Neural progenitor cell (in vitro differentiated cells): Measurements from ENCODE around the gene SYNPR. TPM values are rescaled to one million over a fixed set of nuclear protein-coding genes. Genes with fewer than 3 reads are reported as not detected.
"Not testable (repeated sequence)": the region's sequence is repeated elsewhere in the genome, so short reads cannot be mapped to it uniquely, and the experiment has no call there.

Source experiments
- DNase-seq: peaks from one replicate; pipeline ENCODE4 v3.0.0-alpha.2; 2016; ENCODE audit warnings: low spot score
- H2AFZ ChIP-seq: fragments of 200-600 bp; sonication (generic); replicated peaks from 2 replicates; pipeline ENCODE4 v1.6.1; 2016; ENCODE audit warnings: antibody characterized with exemption
- H3F3A ChIP-seq: fragments of 200-600 bp; sonication (generic); 2 replicates; pipeline ENCODE4 v1.6.1; 2016; ENCODE audit warnings: antibody characterized with exemption, low read depth
- H3K27ac ChIP-seq: fragments of 200-600 bp; sonication (generic); 2 replicates; pipeline ENCODE4 v1.5.1; 2016; ENCODE audit warnings: mild to moderate bottlenecking
- H3K27me3 ChIP-seq: fragments of 200-600 bp; sonication (generic); 2 replicates; pipeline ENCODE4 v1.6.1; 2016; ENCODE audit warnings: mild to moderate bottlenecking, moderate library complexity
- H3K36me3 ChIP-seq: fragments of 200-600 bp; sonication (generic); 2 replicates; pipeline ENCODE4 v1.5.1; 2016
- H3K4me1 ChIP-seq: fragments of 200-600 bp; sonication (generic); 2 replicates; pipeline ENCODE4 v1.6.1; 2016; ENCODE audit warnings: mixed run types
- H3K4me2 ChIP-seq: fragments of 200-600 bp; sonication (generic); 2 replicates; pipeline ENCODE4 v1.6.1; 2016
- H3K4me3 ChIP-seq: fragments of 200-600 bp; sonication (generic); 2 replicates; pipeline ENCODE4 v1.5.1; 2016
- H3K79me2 ChIP-seq: fragments of 200-600 bp; sonication (generic); 2 replicates; pipeline ENCODE4 v1.6.1; 2016; ENCODE audit warnings: low read depth
- H3K9ac ChIP-seq: fragments of 200-600 bp; sonication (generic); 2 replicates; pipeline ENCODE4 v1.6.1; 2016
- H3K9me3 ChIP-seq: fragments of 200-600 bp; sonication (generic); 2 replicates; pipeline ENCODE4 v1.5.1; 2016; ENCODE audit warnings: low read depth
- H4K20me1 ChIP-seq: fragments of 200-600 bp; sonication (generic); 2 replicates; pipeline ENCODE4 v1.6.1; 2016; ENCODE audit warnings: low read depth
- H3K27ac Mint-ChIP-seq: 3 replicates; pipeline ENCODE4 v1.8.0; 2021; ENCODE audit warnings: mixed read lengths
- H3K27me3 Mint-ChIP-seq: 2 replicates; pipeline ENCODE4 v1.8.0; 2022; ENCODE audit warnings: low read depth, mild to moderate bottlenecking, inconsistent platforms, moderate library complexity, mixed read lengths; ENCODE audit not compliant: insufficient read depth
- H3K36me3 Mint-ChIP-seq: 3 replicates; pipeline ENCODE4 v1.8.0; 2021; ENCODE audit warnings: mixed read lengths
- H3K4me1 Mint-ChIP-seq: 3 replicates; pipeline ENCODE4 v1.8.0; 2021; ENCODE audit warnings: mixed read lengths
- H3K4me3 Mint-ChIP-seq: 3 replicates; pipeline ENCODE4 v1.8.0; 2021; ENCODE audit warnings: mild to moderate bottlenecking, moderate library complexity, mixed read lengths
- H3K9me3 Mint-ChIP-seq: 3 replicates; pipeline ENCODE4 v1.8.0; 2020; ENCODE audit warnings: mixed read lengths
- CTCF ChIP-seq: fragments of 200-600 bp; sonication (generic); IDR thresholded peaks from 2 replicates; pipeline ENCODE4 v1.5.1; 2017; ENCODE audit warnings: antibody characterized with exemption, mild to moderate bottlenecking
- EZH2 ChIP-seq: fragments of 200-600 bp; sonication (generic); IDR thresholded peaks from 2 replicates; pipeline ENCODE4 v1.6.1; 2017; ENCODE audit warnings: antibody characterized with exemption, mild to moderate bottlenecking, moderate library complexity
- EZH2phosphoT487 ChIP-seq: fragments of 200-600 bp; sonication (generic); IDR thresholded peaks from 2 replicates; pipeline ENCODE4 v1.6.1; 2017; ENCODE audit warnings: antibody characterized with exemption
- total RNA-seq: library from RNA; depleted of rRNA; stranded (reverse); fragments of >200 nt; gene quantifications from 2 replicates; pipeline ENCODE4 v1.2.3, GENCODE V29; 2015; ENCODE audit warnings: low replicate concordance

The SYNPR gene
- total RNA-seq, 1 donor from 2014 or later, result 0.30 TPM

GRCh38 chr3:63639806-63640205 is 361.7 kb downstream of the SYNPR start:
- Mint-ChIP-seq H3K27ac (no peak overlapping the region), H3K4me1 (peaks cover 8% of the 10 kb centered on the region), H3K4me3 (no peak overlapping the region), H3K27me3 (no peaks in the 10 kb centered on the region), H3K9me3 (peaks cover 7% of the 10 kb centered on the region), H3K36me3 (no peaks in the 10 kb centered on the region)
- peaks cover 11% of the 10 kb centered on the region for H3K4me1 ChIP-seq
- no peaks in the 10 kb centered on the region for H4K20me1 ChIP-seq
- no peaks in the 10 kb centered on the region for H3K79me2 ChIP-seq
- no peak overlapping the region for H3K4me3 ChIP-seq
- H3K4me2 ChIP-seq, result no peak overlapping the region
- H2AFZ ChIP-seq, result no peak overlapping the region
- DNase-seq, result no peak
- H3K36me3 ChIP-seq, result no peaks in the 10 kb centered on the region
- H3K9me3 ChIP-seq, result no peaks in the 10 kb centered on the region
- no peak overlapping the region for H3K9ac ChIP-seq
- peaks cover 5% of the 10 kb centered on the region for H3F3A ChIP-seq
- no peaks in the 10 kb centered on the region for H3K27me3 ChIP-seq
- TF ChIP-seq EZH2phosphoT487 (no peak), EZH2 (no peak)
- H3K27ac ChIP-seq, result no peak overlapping the region

- H3K4me2 ChIP-seq, result no peak overlapping the region
- no peaks in the 10 kb centered on the region for H4K20me1 ChIP-seq
- no peak overlapping the region for H3K4me3 ChIP-seq
- H3F3A ChIP-seq, result peaks cover 9% of the 10 kb centered on the region
- no peak for TF ChIP-seq EZH2phosphoT487
- no peak for TF ChIP-seq CTCF
- TF ChIP-seq EZH2, result no peak
- no peak overlapping the region for H2AFZ ChIP-seq
- H3K4me1 Mint-ChIP-seq, result peaks cover 10% of the 10 kb centered on the region
- no peak overlapping the region for H3K4me3 Mint-ChIP-seq
- no peak overlapping the region for H3K27ac Mint-ChIP-seq
- no peaks in the 10 kb centered on the region for H3K36me3 ChIP-seq
- no peaks in the 10 kb centered on the region for H3K27me3 ChIP-seq
- H3K36me3 Mint-ChIP-seq, result no peaks in the 10 kb centered on the region
- H3K27ac ChIP-seq, result no peak overlapping the region
- H3K79me2 ChIP-seq, result no peaks in the 10 kb centered on the region
- no peak overlapping the region for H3K9ac ChIP-seq
- no peaks in the 10 kb centered on the region for H3K9me3 Mint-ChIP-seq
- no peaks in the 10 kb centered on the region for H3K9me3 ChIP-seq
- H3K27me3 Mint-ChIP-seq, result peaks cover 2% of the 10 kb centered on the region
- DNase-seq, result no peak
- peaks cover 11% of the 10 kb centered on the region for H3K4me1 ChIP-seq
These were observed 364.4 kb downstream of the SYNPR start for GRCh38 chr3:63642488-63642887.

GRCh38 chr3:63644212-63644797 is 366.2 kb downstream of the SYNPR start:
- Mint-ChIP-seq H3K27ac (no peak overlapping the region), H3K36me3 (no peaks in the 10 kb centered on the region), H3K4me3 (no peak overlapping the region), H3K4me1 (peaks cover 10% of the 10 kb centered on the region), H3K9me3 (no peaks in the 10 kb centered on the region), H3K27me3 (peaks cover 4% of the 10 kb centered on the region)
- no peaks in the 10 kb centered on the region for H4K20me1 ChIP-seq
- H3K27me3 ChIP-seq, result no peaks in the 10 kb centered on the region
- H3K4me3 ChIP-seq, result peak overlapping the region; percentile 56
- H3K27ac ChIP-seq, result no peak overlapping the region
- H3F3A ChIP-seq, result peaks cover 9% of the 10 kb centered on the region
- H3K9ac ChIP-seq, result no peak overlapping the region
- TF ChIP-seq EZH2 (no peak), EZH2phosphoT487 (no peak), CTCF (no peak)
- no peaks in the 10 kb centered on the region for H3K36me3 ChIP-seq
- peaks cover 11% of the 10 kb centered on the region for H3K4me1 ChIP-seq
- H2AFZ ChIP-seq, result peak overlapping the region; percentile 89
- no peaks in the 10 kb centered on the region for H3K79me2 ChIP-seq
- peak; percentile 42 for DNase-seq
- peak overlapping the region; percentile 83 for H3K4me2 ChIP-seq
- H3K9me3 ChIP-seq, result no peaks in the 10 kb centered on the region

- H3K27me3 Mint-ChIP-seq, H3K9ac ChIP-seq, H3F3A ChIP-seq, H4K20me1 ChIP-seq, H3K9me3 Mint-ChIP-seq, H3K27ac ChIP-seq, H3K27ac Mint-ChIP-seq, H3K27me3 ChIP-seq, H3K36me3 ChIP-seq, H3K36me3 Mint-ChIP-seq, H3K9me3 ChIP-seq, H3K79me2 ChIP-seq: not testable (repeated sequence)
- Mint-ChIP-seq H3K4me1 (peaks cover 10% of the 10 kb centered on the region), H3K4me3 (peak overlapping the region; percentile 64)
- H3K4me2 ChIP-seq, result peak overlapping the region; percentile 83
- H2AFZ ChIP-seq, result peak overlapping the region; percentile 89
- peaks cover 11% of the 10 kb centered on the region for H3K4me1 ChIP-seq
- peak overlapping the region; percentile 56 for H3K4me3 ChIP-seq
- DNase-seq, result peak; percentile 68
These were observed 367.0 kb downstream of the SYNPR start for GRCh38 chr3:63644928-63645781.
